Subcutaneous abdominal adipose tissue (tissue), 5 donors: ENCODE data around the gene TRIP10.
"Not testable (repeated sequence)": the region's sequence is repeated elsewhere in the genome, so short reads cannot be mapped to it uniquely, and the experiment has no call there.

ENCODE experiments used
- H3K27ac ChIP-seq: one replicate; pipeline ENCODE4 v1.7.0; 2013; ENCODE audit warnings: low read depth, mild to moderate bottlenecking, inconsistent platforms, low read length, moderate library complexity
- H3K27me3 ChIP-seq, 5 donors: one replicate each; pipeline ENCODE4 v1.7.0; 2013; ENCODE audit warnings: low read length in 5 of 5, inconsistent platforms in 1 of 5; ENCODE audit not compliant: control insufficient read depth in 5 of 5, insufficient read depth in 4 of 5
- H3K36me3 ChIP-seq, 5 donors: one replicate each; pipeline ENCODE4 v1.7.0; 2013; ENCODE audit warnings: low read length in 5 of 5; ENCODE audit not compliant: control insufficient read depth in 5 of 5, insufficient read depth in 5 of 5
- H3K4me1 ChIP-seq, 5 donors: one replicate each; pipeline ENCODE4 v1.7.0; 2013; ENCODE audit warnings: low read length in 5 of 5, mild to moderate bottlenecking in 3 of 5, moderate library complexity in 1 of 5; ENCODE audit not compliant: control insufficient read depth in 5 of 5, insufficient read depth in 5 of 5
- H3K4me3 ChIP-seq, 5 donors: one replicate each; pipeline ENCODE4 v1.7.0; 2013; ENCODE audit warnings: low read length in 5 of 5, low read depth in 1 of 5
- H3K9ac ChIP-seq, 5 donors: one replicate each; pipeline ENCODE4 v1.7.0; 2013; ENCODE audit warnings: low read length in 5 of 5, mild to moderate bottlenecking in 4 of 5, moderate library complexity in 3 of 5
- H3K9me3 ChIP-seq, 5 donors: one replicate each; pipeline ENCODE4 v1.7.0; 2013; ENCODE audit warnings: low read length in 5 of 5; ENCODE audit not compliant: control insufficient read depth in 5 of 5
- donor health status: healthy.
- donor health status: healthy.
- donor health status: healthy.
- donor health status: healthy.
- donor health status: healthy.

TRIP10 gene

GRCh38 chr19:6766357-6767080 lies 27.0 kb downstream of the TRIP10 start:
- H3K36me3 ChIP-seq = no peaks in the 10 kb centered on the region
- H3K4me1 ChIP-seq = peaks cover 0 to 22% (median 16%) of the 10 kb centered on the region in 5 donors
- peak overlapping the region in 3 of 5 donors; percentile 39 to 55 (median 49) for H3K4me3 ChIP-seq
- H3K9ac ChIP-seq = peak overlapping the region in 1 of 5 donors; percentile 39
- H3K27ac ChIP-seq = no peak overlapping the region
- no peaks in the 10 kb centered on the region for H3K9me3 ChIP-seq
- peaks cover 3 to 23% (median 12%) of the 10 kb centered on the region in 5 donors for H3K27me3 ChIP-seq

- Histone ChIP-seq H3K9me3 (no peaks in the 10 kb centered on the region), H3K9ac (peak overlapping the region in 1 of 5 donors; percentile 39), H3K36me3 (no peaks in the 10 kb centered on the region), H3K27me3 (peaks cover 3 to 26% (median 12%) of the 10 kb centered on the region in 5 donors), H3K4me1 (peaks cover 0 to 22% (median 16%) of the 10 kb centered on the region in 5 donors), H3K27ac (no peak overlapping the region), H3K4me3 (peak overlapping the region in 3 of 5 donors; percentile 39 to 55 (median 49))
These were observed 27.5 kb downstream of the TRIP10 start for GRCh38 chr19:6767081-6767356.

GRCh38 chr19:6767357-6768235 lies 28.1 kb downstream of the TRIP10 start, which contains the start of gene SH2D3A:
SH2D3A (minus strand) TSS chr19:6767435; CDS start chr19:6763748, 3,687 bp downstream.
- peaks cover 3 to 29% (median 12%) of the 10 kb centered on the region in 5 donors for H3K27me3 ChIP-seq
- H3K36me3 ChIP-seq = no peaks in the 10 kb centered on the region
- no peaks in the 10 kb centered on the region for H3K9me3 ChIP-seq
- H3K27ac ChIP-seq = no peak within 1 kb of the TSS
- peaks cover 0 to 22% (median 16%) of the 10 kb centered on the region in 5 donors for H3K4me1 ChIP-seq
- peak within 1 kb of the TSS in 1 of 5 donors; percentile 39 for H3K9ac ChIP-seq
- H3K4me3 ChIP-seq = peak within 1 kb of the TSS in 3 of 5 donors; percentile 39 to 55 (median 49)

GRCh38 chr19:6768236-6768785 lies 28.8 kb downstream of the TRIP10 start:
- H3K27me3 ChIP-seq = peaks cover 3 to 29% (median 12%) of the 10 kb centered on the region in 5 donors
- H3K36me3 ChIP-seq = no peaks in the 10 kb centered on the region
- H3K9ac ChIP-seq = no peak overlapping the region
- no peaks in the 10 kb centered on the region for H3K9me3 ChIP-seq
- H3K4me1 ChIP-seq = peaks cover 0 to 22% (median 16%) of the 10 kb centered on the region in 5 donors
- H3K4me3 ChIP-seq = peak overlapping the region in 1 of 5 donors; percentile 55
- no peak overlapping the region for H3K27ac ChIP-seq

- H3K9ac ChIP-seq = no peak overlapping the region
- H3K4me1 ChIP-seq = peaks cover 0 to 22% (median 16%) of the 10 kb centered on the region in 5 donors
- peaks cover 3 to 29% (median 12%) of the 10 kb centered on the region in 5 donors for H3K27me3 ChIP-seq
- no peaks in the 10 kb centered on the region for H3K36me3 ChIP-seq
- no peak overlapping the region for H3K4me3 ChIP-seq
- H3K27ac ChIP-seq = no peak overlapping the region
- no peaks in the 10 kb centered on the region for H3K9me3 ChIP-seq
These were observed 29.6 kb downstream of the TRIP10 start for GRCh38 chr19:6769006-6769619.

- not testable (repeated sequence) for H3K36me3 ChIP-seq, H3K4me3 ChIP-seq, H3K27ac ChIP-seq, H3K9ac ChIP-seq, H3K9me3 ChIP-seq
- Histone ChIP-seq H3K27me3 (peaks cover 3 to 17% (median 7%) of the 10 kb centered on the region in 5 donors), H3K4me1 (peaks cover 0 to 22% (median 11%) of the 10 kb centered on the region in 5 donors)
These were observed 32.2 kb downstream of the TRIP10 start for GRCh38 chr19:6771648-6772027.

GRCh38 chr19:6772028-6772865 lies 32.8 kb downstream of the TRIP10 start, which contains the start of gene VAV1:
VAV1 (plus strand) TSS chr19:6772708; CDS start chr19:6772808, 100 bp downstream.
- peak within 1 kb of the TSS; percentile 43 to 72 (median 48) for H3K4me3 ChIP-seq
- H3K4me1 ChIP-seq = peaks cover 0 to 16% (median 6%) of the 10 kb centered on the region in 5 donors
- H3K9me3 ChIP-seq = no peaks in the 10 kb centered on the region
- H3K36me3 ChIP-seq = no peaks in the 10 kb centered on the region
- peaks cover 0 to 13% (median 2%) of the 10 kb centered on the region in 5 donors for H3K27me3 ChIP-seq
- peak within 1 kb of the TSS in 3 of 5 donors; percentile 42 to 54 (median 42) for H3K9ac ChIP-seq
- no peak within 1 kb of the TSS for H3K27ac ChIP-seq

- Histone ChIP-seq H3K9ac (peak overlapping the region in 3 of 5 donors; percentile 42 to 54 (median 42)), H3K36me3 (no peaks in the 10 kb centered on the region), H3K27ac (no peak overlapping the region), H3K4me1 (peaks cover 0 to 9% (median 0%) of the 10 kb centered on the region in 5 donors), H3K4me3 (peak overlapping the region; percentile 43 to 72 (median 48)), H3K9me3 (no peaks in the 10 kb centered on the region), H3K27me3 (peaks cover 0 to 7% (median 0%) of the 10 kb centered on the region in 5 donors)
These were observed 33.4 kb downstream of the TRIP10 start for GRCh38 chr19:6772866-6773322.
